Activated naive CD4-positive, alpha-beta T cell treated with anti-CD3 and anti-CD28 coated beads, Interleukin-2, amount 50 U/mL, for 72 hours (primary cell): ENCODE data around the gene SUPT7L. TPM values are rescaled to one million over a fixed set of nuclear protein-coding genes. Genes with fewer than 3 reads are reported as not detected.
A peak's percentile ranks its signal among the peaks of the same experiment; 100 is the strongest.
"Not testable (repeated sequence)": the region's sequence is repeated elsewhere in the genome, so short reads cannot be mapped to it uniquely, and the experiment has no call there.

Source experiments
- ATAC-seq, 2 donors: fragments of 150-1000 bp; cut with Tn5 transposase; 2 replicates each; pipeline ENCODE4 v1.10.0; 2021; ENCODE audit warnings: mild to moderate bottlenecking in 2 of 2, moderate library complexity in 2 of 2
- DNase-seq, 2 donors: peaks; one replicate each; pipeline ENCODE4 v3.0.0; 2021 to 2022; ENCODE audit warnings: low spot score in 2 of 2
- H3K27ac Mint-ChIP-seq, 2 donors: one replicate each; pipeline ENCODE4 v1.8.0; 2022; ENCODE audit warnings: mild to moderate bottlenecking in 2 of 2, mixed read lengths in 2 of 2
- H3K36me3 Mint-ChIP-seq, 2 donors: one replicate each; pipeline ENCODE4 v1.8.0; 2022; ENCODE audit warnings: mixed read lengths in 2 of 2
- H3K9me3 Mint-ChIP-seq, 2 donors: one replicate each; pipeline ENCODE4 v1.8.0; 2022; ENCODE audit warnings: mixed read lengths in 2 of 2
- total RNA-seq, 2 donors: library from RNA; stranded (reverse); gene quantifications; one replicate each; pipeline ENCODE4 v1.2.3, GENCODE V29; 2022

Gene SUPT7L
- total RNA-seq, 2 donors from 2014 or later: 30.3 to 35.7 TPM

DNA sequence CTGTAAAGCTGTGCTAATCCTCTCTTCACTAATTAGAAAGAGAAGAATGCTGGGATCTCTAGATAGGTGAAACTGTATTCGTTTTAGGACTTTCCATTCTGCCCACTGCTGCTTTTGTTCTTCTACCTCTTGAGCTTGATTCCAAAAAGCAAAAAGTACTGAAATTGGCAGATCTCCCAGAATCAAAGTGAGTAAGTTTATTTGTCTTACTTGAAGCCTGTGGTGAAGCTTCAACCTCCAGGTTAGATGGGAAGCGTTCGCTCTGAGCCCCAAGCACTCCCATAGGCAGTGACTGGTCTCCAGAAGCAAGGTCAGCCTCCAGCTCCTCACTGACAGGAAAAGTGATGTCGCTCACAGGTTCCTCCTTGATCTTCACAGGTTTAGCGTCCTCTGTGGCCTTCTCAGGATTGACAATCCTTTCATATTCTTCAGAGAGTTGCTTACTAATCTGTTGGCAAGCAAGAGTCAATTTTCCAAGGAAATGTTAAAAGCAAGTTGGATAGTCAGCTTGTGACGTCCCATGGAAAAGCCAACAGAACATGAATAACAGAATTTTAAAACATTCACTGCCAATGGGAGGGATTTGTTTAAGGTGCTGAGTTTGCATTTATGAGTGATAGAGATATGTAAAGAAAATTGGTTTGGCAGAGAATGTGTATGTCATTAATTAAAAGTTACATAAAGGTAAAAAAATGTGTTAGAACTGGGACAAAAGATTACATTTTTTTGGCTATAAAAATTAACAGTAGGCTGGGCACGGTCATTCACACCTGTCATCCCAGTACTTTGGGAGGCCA lies 8.1 kb downstream of the SUPT7L start:
- H3K36me3 Mint-ChIP-seq: peaks cover 0 to 25% of the 10 kb centered on the region in 2 donors
- DNase-seq (no peak), ATAC-seq (peak in 1 of 2 donors; percentile 32)
- H3K27ac Mint-ChIP-seq: peak overlapping the region in 1 of 2 donors; percentile 67
- H3K9me3 Mint-ChIP-seq: peaks cover 0 to 5% of the 10 kb centered on the region in 2 donors

DNA sequence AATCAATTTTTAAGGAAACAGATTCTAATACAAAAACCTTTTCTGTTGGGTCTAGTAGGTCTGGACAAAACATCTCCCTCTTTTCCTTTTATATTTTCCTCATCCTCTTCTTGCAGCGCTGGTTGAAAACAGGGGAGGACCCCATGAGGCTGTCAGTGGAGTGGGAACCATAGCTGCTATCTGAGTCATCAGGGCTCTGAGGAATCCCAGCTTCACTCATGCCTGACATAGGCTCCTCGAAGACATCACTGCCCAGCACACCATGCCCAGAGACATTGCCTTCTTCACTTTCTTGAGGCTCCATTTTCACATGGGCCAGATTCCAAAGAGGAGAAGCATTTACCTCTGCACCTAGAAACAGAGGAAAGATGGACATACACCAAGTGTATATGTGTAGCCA lies 10.0 kb downstream of the SUPT7L start:
- Mint-ChIP-seq H3K9me3 (peaks cover 0 to 5% of the 10 kb centered on the region in 2 donors), H3K27ac (peak overlapping the region; percentile 24 to 62), H3K36me3 (peaks cover 0 to 29% of the 10 kb centered on the region in 2 donors)
- DNase-seq: no peak
- peak; percentile 38 to 58 for ATAC-seq

DNA sequence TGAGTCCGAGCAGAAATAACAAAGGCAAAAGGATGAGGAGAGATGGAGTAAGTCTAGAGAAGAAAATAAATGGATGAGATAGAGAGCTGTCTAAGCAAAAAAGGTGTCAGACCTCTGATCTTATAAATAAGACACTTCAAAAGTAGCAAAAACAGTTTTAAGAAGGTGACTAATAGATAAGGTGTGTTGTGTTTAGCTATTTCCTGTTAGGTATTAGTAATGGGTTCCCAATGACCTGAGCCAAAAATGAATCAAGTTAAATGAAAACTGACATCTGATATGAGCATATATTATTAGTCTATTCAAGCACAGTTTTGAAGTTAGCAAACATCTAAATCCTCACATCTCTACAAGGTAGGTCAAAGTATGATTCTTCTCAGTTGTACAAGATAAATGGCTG lies 10.6 kb downstream of the SUPT7L start:
- peaks cover 5 to 29% of the 10 kb centered on the region in 2 donors for H3K36me3 Mint-ChIP-seq
- peaks cover 0 to 5% of the 10 kb centered on the region in 2 donors for H3K9me3 Mint-ChIP-seq
- peak; percentile 36 to 70 for ATAC-seq

DNA sequence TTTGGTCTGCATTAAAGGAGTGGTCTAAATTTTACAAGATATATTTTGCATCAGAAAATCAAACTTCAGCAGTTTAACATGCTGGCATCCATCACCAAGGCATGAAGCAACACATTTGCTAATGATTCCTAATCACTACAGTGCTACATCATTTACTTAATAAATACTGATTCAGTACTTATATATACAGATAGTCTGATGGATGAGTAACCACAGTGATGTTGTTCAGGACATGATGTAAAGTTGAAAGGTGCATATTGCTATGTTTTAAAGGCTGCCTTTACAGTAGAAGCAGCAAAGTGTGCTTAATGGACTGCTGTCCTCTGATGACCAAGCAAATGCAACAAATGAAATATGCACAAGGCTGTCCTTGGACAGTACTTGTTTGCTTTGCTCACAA lies 11.1 kb downstream of the SUPT7L start:
- peak in 1 of 2 donors; percentile 7 for ATAC-seq
- no peak for DNase-seq
- H3K9me3 Mint-ChIP-seq: peaks cover 0 to 5% of the 10 kb centered on the region in 2 donors
- H3K27ac Mint-ChIP-seq: peak overlapping the region; percentile 12 to 53
- peaks cover 10 to 29% of the 10 kb centered on the region in 2 donors for H3K36me3 Mint-ChIP-seq

More for the DNA sequence above, 10.6 kb downstream of the SUPT7L start:
- no peak for DNase-seq
- peak overlapping the region; percentile 24 to 53 for H3K27ac Mint-ChIP-seq

DNA sequence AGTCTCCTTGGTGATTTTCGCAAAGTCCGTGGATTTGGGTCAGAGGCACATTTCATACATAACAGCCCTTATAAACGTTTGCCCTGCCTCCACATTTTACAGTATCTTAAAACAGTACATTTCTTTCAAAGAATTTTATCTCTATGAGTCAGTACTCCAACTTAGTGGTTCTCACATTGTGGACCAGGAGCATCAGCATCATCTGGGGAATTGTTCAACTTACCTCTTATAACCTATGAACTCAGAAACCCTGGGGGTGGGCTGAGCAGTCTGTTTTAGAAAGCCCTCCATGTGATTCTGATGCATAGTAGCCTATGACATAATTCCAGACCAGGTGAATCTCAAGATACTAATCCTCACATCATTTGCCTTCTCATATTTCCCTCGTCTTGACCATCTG lies 12.4 kb downstream of the SUPT7L start:
- ATAC-seq: no peak
- Mint-ChIP-seq H3K36me3 (peaks cover 10 to 29% of the 10 kb centered on the region in 2 donors), H3K27ac (no peak overlapping the region), H3K9me3 (peaks cover 0 to 5% of the 10 kb centered on the region in 2 donors)
- DNase-seq: no peak

DNA sequence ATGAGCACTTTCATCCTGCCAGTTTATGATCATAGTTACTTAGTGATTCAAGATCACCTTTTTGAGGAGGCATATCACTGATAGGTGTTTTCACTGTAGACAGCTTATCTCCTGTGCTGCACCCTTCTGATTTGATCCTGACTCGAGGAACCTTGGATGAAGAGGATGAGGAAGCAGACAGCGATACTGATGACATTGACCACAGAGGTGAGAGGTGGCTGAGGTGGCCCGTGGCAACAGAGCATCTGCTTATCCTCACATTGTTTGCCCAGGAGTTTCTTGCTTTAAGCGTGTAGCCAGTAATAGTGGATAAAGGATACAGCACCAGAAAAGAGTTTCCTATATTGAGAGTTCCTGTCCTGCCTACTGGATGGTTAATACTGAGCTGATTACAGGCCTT lies 15.7 kb downstream of the SUPT7L start:
- Mint-ChIP-seq H3K36me3 (peaks cover 5 to 10% of the 10 kb centered on the region in 2 donors), H3K9me3 (no peaks in the 10 kb centered on the region), H3K27ac (peak overlapping the region; percentile 39 to 58)
- ATAC-seq (no peak), DNase-seq (no peak)

DNA sequence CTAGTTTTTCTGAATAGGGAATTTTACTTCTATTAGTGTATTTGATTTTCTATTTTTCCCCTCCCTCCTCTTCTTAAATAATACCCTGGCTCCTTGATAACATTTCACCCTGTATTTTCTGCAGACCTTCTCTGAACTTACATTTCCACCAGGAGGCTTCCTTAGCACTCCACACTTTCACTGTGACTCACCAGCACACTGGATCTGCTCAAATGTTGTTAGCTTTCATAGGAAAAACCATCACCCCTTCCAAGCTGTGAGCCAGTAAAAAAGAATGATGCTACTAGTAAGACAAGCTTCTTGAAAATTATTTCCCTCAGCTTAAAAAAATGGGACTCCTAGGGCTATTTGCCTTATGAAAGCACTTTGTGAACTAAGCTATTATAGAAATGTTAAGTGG lies 16.1 kb downstream of the SUPT7L start:
- DNase-seq: no peak
- peak overlapping the region; percentile 32 to 39 for H3K27ac Mint-ChIP-seq
- ATAC-seq: no peak
- peaks cover 5 to 10% of the 10 kb centered on the region in 2 donors for H3K36me3 Mint-ChIP-seq
- no peaks in the 10 kb centered on the region for H3K9me3 Mint-ChIP-seq

DNA sequence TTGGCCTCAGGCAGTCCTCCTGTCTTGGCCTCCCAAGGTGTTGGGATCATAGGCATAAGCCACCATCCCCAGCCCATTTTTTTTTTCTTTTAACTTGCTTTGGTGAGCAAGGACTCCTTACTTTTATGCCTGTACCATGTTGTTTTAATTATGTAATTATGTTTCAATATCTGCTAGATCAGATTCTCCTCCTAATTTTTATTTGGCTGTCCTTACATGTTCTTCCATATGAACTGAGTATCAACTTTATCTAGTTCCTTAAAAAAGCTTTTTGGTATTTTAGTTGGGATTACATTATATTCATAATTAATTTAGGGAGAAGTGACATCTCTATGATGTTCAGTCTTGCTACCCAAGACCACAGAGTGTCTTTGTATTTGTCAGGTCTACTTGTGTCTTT lies 18.2 kb downstream of the SUPT7L start:
- peaks cover 5 to 10% of the 10 kb centered on the region in 2 donors for H3K36me3 Mint-ChIP-seq
- ATAC-seq: no peak
- no peaks in the 10 kb centered on the region for H3K9me3 Mint-ChIP-seq
- no peak for DNase-seq
- H3K27ac Mint-ChIP-seq: peak overlapping the region in 1 of 2 donors; percentile 26

DNA sequence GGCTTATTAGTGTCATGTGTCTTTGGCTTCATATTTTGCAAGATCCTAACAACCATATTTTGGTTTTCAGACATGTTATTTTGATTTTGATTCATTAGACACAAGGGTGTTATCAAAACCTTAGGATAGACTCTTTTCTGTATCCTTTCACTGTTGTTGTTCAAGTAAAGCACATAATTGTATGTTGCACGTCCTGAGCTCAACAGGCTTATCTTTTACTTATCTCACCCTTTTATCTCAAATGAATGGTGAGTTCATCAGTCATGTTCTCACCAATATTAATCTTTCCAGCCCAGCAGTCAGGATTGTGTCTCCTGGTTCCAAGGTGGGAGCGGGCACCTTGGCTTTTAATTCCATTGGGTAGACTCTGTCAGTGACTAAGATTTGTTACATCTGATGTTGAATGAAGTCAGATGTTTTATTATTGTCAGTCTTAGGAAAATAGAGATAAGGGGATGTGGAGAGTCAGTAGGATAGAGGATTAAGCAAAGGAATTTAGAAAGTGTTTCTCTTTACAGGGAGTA lies 22.6 kb downstream of the SUPT7L start:
- DNase-seq: no peak
- Mint-ChIP-seq H3K27ac (no peak overlapping the region), H3K36me3 (peaks cover 15 to 20% of the 10 kb centered on the region in 2 donors), H3K9me3 (no peaks in the 10 kb centered on the region)
- ATAC-seq: no peak

DNA sequence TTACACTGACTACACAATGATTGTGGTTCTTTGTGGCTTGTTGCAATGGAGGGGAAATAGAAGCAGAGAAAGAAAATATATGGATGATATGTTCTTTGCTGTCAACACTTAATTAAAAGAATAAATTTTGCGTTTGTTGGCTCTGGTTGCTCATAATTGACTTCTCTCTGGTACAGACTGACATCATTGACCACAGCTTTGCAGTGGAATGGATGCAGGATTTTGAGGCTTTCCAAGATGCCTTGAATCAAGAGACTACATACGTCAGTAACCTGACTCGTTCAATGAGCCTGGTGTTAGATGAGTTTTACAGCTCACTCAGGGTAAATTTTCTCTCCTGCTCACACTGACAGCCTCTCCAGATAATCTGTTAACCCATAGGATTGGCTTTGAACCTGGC lies 24.7 kb downstream of the SUPT7L start:
- DNase-seq (no peak), ATAC-seq (peak; percentile 45 to 69)
- Mint-ChIP-seq H3K9me3 (no peaks in the 10 kb centered on the region), H3K27ac (peak overlapping the region; percentile 92 to 93), H3K36me3 (peaks cover 30 to 35% of the 10 kb centered on the region in 2 donors)

DNA sequence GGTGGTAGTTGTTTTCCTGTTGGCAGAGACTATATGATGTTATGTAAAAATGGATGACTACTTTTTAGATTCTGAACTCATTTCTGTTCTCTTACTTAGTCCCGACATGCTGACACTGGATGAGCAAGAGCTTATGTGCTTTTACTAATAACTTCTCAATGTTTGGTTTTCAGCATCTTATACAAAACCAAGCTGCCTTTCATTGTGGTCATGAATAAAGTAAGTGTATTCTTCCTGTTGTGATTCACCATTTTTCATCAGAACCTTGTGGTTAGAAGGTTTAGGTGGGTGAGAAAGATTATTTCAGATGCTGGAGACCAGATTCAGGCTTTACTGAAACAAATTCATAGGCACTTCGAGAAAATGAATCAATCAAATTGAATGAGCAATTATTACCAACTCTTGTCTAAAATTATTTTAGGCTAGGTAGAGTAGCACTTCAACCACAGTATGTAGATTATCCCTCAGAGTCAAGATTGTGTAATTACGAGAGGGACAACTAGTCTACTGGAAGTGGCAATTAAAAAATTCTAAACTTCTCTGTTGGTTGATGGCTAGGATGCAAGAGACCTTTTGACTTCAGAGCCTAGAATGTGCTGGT lies 25.3 kb downstream of the SUPT7L start:
- H3K9me3 Mint-ChIP-seq: no peaks in the 10 kb centered on the region
- H3K36me3 Mint-ChIP-seq: peaks cover 30 to 35% of the 10 kb centered on the region in 2 donors
- no peak for DNase-seq
- peak overlapping the region; percentile 92 to 93 for H3K27ac Mint-ChIP-seq
- ATAC-seq: peak; percentile 87 to 92

DNA sequence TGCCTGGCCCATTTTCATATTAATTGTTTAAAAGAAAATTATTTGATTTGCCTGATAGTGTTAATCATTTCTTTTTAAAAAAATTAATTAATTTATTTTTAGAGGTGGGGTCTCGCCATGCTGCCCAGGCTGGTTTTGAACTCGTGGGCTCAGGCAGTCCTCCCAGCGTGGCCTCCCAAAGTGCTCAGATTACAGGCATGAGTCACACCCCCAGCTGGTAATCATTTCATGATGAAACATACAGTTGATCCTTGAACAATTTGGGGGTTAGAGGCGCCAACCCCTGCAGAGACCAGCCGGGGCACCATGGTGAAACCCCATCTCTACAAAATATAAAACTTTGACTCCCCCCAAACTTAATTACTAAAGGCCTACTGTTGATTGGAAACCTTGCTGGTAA lies 26.6 kb downstream of the SUPT7L start:
- no peak for DNase-seq
- Mint-ChIP-seq H3K27ac (no peak overlapping the region), H3K9me3 (no peaks in the 10 kb centered on the region), H3K36me3 (peaks cover 30 to 45% of the 10 kb centered on the region in 2 donors)
- no peak for ATAC-seq

DNA sequence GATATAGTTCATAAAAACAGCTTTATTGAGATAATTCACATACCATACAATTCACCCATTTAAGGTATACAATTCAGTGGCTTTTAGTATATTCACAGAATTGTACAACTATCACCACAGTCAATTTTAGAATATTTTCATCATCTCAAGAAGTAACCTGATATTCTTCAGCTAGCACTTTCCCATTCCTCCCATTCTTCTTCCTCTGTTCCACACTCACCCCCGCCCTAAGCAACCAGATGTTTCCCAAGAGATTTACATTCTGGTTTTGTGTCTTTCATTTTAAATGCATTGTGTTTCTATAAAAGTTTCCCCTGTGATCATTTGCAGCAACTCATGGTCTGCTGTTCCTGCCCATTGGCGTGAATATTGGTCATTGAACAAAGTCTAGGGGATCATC lies 29.1 kb downstream of the SUPT7L start:
- Mint-ChIP-seq H3K27ac (no peak overlapping the region), H3K9me3 (no peaks in the 10 kb centered on the region), H3K36me3 (peaks cover 28 to 45% of the 10 kb centered on the region in 2 donors)
- ATAC-seq: no peak
- DNase-seq: no peak

DNA sequence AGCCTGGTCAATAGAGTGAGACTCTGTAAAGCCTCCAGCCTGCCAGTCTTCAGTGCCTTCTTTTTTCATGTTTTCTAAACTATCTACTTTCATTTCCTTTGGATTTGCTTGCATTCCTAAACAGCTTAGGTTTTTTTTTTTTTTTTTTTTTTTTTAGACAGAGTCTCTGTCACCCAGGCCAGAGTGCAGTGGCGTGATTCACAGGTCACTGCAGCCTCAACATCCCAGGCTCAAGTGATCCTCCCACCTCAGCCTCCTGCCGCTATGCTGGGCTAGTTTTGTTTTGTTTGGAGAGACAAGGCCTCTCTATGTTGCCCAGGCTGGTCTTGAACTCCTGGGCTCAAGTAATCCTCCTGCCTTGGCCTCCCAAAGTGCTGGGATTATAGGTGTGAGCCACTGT lies 33.2 kb downstream of the SUPT7L start:
- not testable (repeated sequence) for DNase-seq, H3K9me3 Mint-ChIP-seq, ATAC-seq
- H3K27ac Mint-ChIP-seq: peak overlapping the region in 1 of 2 donors; percentile 86
- H3K36me3 Mint-ChIP-seq: peaks cover 10 to 27% of the 10 kb centered on the region in 2 donors

DNA sequence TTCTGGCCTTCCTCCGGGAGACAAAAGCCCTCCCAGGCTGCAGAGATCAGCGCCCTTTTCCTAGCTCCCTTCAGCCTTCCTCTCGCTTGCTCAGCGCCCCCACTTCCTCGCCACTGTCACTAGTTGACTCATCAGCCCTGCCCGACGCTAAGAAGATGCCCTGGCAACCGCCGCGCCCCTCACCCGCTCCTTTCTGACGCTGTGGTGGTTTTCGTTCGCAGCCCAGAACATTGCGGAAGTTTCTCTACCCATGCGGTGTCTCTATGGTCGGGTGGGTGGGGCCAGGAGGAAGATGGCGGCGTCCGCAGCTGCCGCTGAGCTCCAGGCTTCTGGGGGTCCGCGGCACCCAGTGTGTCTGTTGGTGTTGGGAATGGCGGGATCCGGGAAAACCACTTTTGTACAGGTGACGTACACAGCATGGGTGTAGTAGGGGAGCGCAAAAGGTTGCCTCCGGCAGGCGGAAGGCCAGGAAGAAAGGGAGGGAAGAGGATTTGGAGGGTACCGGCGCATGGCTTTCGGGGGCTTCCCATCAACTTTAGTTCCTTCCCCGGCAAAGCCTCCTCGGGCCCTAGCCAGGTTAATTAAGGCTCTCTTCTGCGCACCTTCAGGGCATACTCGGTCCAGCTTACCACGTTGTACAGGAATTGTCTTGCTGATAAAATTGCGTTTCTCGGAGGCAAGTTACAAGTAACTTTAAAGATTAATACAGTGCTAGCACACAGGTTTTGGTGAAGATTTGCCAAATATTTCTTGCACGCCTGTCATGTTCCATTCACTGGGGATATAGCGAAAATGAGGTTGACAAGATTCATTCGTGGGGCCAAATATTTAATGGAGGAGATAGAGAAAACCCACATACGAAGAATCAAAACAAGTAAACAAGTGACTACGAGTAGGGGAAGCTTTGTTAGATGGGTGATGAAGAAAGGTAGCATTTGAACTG lies 34.4 kb downstream of the SUPT7L start, which contains the start of the genes CCDC121 and GPN1:
Gene CCDC121 (minus strand): TSS at position 246 of the 943 bp plus-strand sequence. CDS start 1,213 bp downstream, outside the sequence.
Gene GPN1 (plus strand): TSS at position 284 of the 943 bp plus-strand sequence. CDS start 9 bp downstream, at position 293.
- Mint-ChIP-seq H3K27ac (no peak within 1 kb of the TSS), H3K36me3 (peaks cover 0 to 18% of the 10 kb centered on the region in 2 donors), H3K9me3 (no peaks in the 10 kb centered on the region)
- ATAC-seq (peak; percentile 98 to 99), DNase-seq (peak; percentile 90 to 96)
